K562 (cell line): ENCODE data around the gene TRPM4. TPM values are rescaled to one million over a fixed set of nuclear protein-coding genes. Genes with fewer than 3 reads are reported as not detected.
A peak's percentile ranks its signal among the peaks of the same experiment; 100 is the strongest.

Source experiments
- ATF7 ChIP-seq: fragments of 450-650 bp; IDR thresholded peaks from 2 replicates; pipeline ENCODE4 v1.7.1; 2014; ENCODE audit warnings: mild to moderate bottlenecking, moderate library complexity
- EP300 ChIP-seq: IDR thresholded peaks from 2 replicates; pipeline ENCODE4 v1.6.1; 2012; ENCODE audit warnings: low read length, improper control_type of control experiment
- GTF2F1 ChIP-seq: IDR thresholded peaks from 2 replicates; pipeline ENCODE4 v1.6.1; 2011; ENCODE audit warnings: low read depth, low read length, improper control_type of control experiment
- HDAC2 ChIP-seq: fragments of 450-650 bp; IDR thresholded peaks from 2 replicates; pipeline ENCODE4 v1.6.1; 2016; ENCODE audit warnings: mild to moderate bottlenecking
- HNRNPH1 ChIP-seq: fragments of 200-400 bp; formaldehyde crosslinking; optimal IDR thresholded peaks from 2 replicates; pipeline ENCODE3; 2017; ENCODE audit warnings: low read depth, mild to moderate bottlenecking, low read length, moderate library complexity
- HNRNPL ChIP-seq: fragments of 200-400 bp; formaldehyde crosslinking; IDR thresholded peaks from 2 replicates; pipeline ENCODE4 v1.6.1; 2017; ENCODE audit warnings: low read depth, mild to moderate bottlenecking, low read length
- KLF13 ChIP-seq: fragments of 450-650 bp; IDR thresholded peaks from 2 replicates; pipeline ENCODE4 v1.6.1; 2016; ENCODE audit warnings: missing genetic modification characterization, low read depth, mild to moderate bottlenecking, missing compliant biosample characterization, moderate library complexity, borderline replicate concordance
- MAFK ChIP-seq: IDR thresholded peaks from 2 replicates; pipeline ENCODE4 v1.6.1; 2011; ENCODE audit warnings: low read length, improper control_type of control experiment
- MTA2 ChIP-seq: fragments of 450-650 bp; IDR thresholded peaks from 2 replicates; pipeline ENCODE4 v1.6.1; 2016; ENCODE audit warnings: low read depth
- PHB2 ChIP-seq: fragments of 450-650 bp; IDR thresholded peaks from 2 replicates; pipeline ENCODE4 v1.6.1; 2017; ENCODE audit warnings: low read depth
- RBM25 ChIP-seq: fragments of 200-400 bp; formaldehyde crosslinking; IDR thresholded peaks from 2 replicates; pipeline ENCODE4 v1.6.1; 2018; ENCODE audit warnings: low read length, low read depth, moderate library complexity; ENCODE audit not compliant: severe bottlenecking
- RUNX1 ChIP-seq: sonication (generic); IDR thresholded peaks from 2 replicates; pipeline ENCODE4 v1.6.1; 2016; ENCODE audit warnings: antibody characterized with exemption, low read depth
- TEAD1 ChIP-seq, 2 experiments: fragments of 450-650 bp in 1 of 2; sonication (generic) in 1 of 2; formaldehyde crosslinking; IDR thresholded peaks; 2 replicates each; pipeline versions ENCODE4 v1.4.0 to v1.8.0; 2020 to 2022; ENCODE audit warnings: mild to moderate bottlenecking in 2 of 2, missing genetic modification reagents in 1 of 2
- ZEB2 ChIP-seq: fragments of 450-650 bp; IDR thresholded peaks from 2 replicates; pipeline ENCODE4 v1.6.1; 2016
- ZNF707 ChIP-seq: fragments of 250-450 bp; sonication (Bioruptor Pico); conservative IDR thresholded peaks from 2 replicates; pipeline ENCODE4 v1.8.0; 2022; ENCODE audit warnings: inconsistent platforms, mild to moderate bottlenecking, moderate library complexity
- polyA plus RNA-seq, 8 experiments: library from polyadenylated mRNA; depleted of rRNA in 4 of 8; stranded (reverse) in 5 of 8; unstranded in 3 of 8; fragments of >200 nt; fragmentation: Nextera tagmentation in 2 of 8; fragmentation: Illumina TruSeq in 1 of 8; extraction: Ambion mirVana in 2 of 8; extraction: Trizol in 1 of 8; gene quantifications; 2 replicates each; pipeline versions ENCODE4 v1.2.1 to v1.2.3, GENCODE V29; 2011 to 2014; ENCODE audit warnings: inconsistent platforms in 1 of 8, missing spikeins in 1 of 8
- total RNA-seq, 7 experiments: library from RNA; depleted of rRNA in 6 of 7; stranded (reverse); fragments of >200 nt in 6 of 7; fragmentation: Illumina TruSeq in 2 of 7; extraction: Trizol in 2 of 7; gene quantifications; 2 replicates each; pipeline versions ENCODE4 v1.2.1 to v1.2.3, GENCODE V29; 2011 to 2021; ENCODE audit warnings: low replicate concordance in 1 of 7
- TF ChIP-seq, protein P1 (sequence below), 2 experiments: fragments of 250-450 bp in 1 of 2; fragments of 450-650 bp in 1 of 2; sonication (Bioruptor Pico) in 1 of 2; IDR thresholded peaks; 2 replicates each; pipeline versions ENCODE4 v1.6.1 to v1.8.0; 2016 to 2021; ENCODE audit warnings: mild to moderate bottlenecking in 2 of 2, moderate library complexity in 2 of 2, missing compliant biosample characterization in 1 of 2, missing genetic modification characterization in 1 of 2
- TF ChIP-seq, protein P2 (sequence below): sonication (generic); formaldehyde crosslinking; IDR thresholded peaks from 2 replicates; pipeline ENCODE4 v1.8.1; 2023; ENCODE audit warnings: mild to moderate bottlenecking, missing genetic modification reagents
- TF ChIP-seq, protein P3 (sequence below): IDR thresholded peaks from 2 replicates; pipeline ENCODE4 v1.6.1; 2016; ENCODE audit warnings: missing genetic modification characterization, missing compliant biosample characterization
- TF ChIP-seq, protein P4 (sequence below): fragments of 450-650 bp; IDR thresholded peaks from 2 replicates; pipeline ENCODE4 v1.6.1; 2016; ENCODE audit warnings: borderline replicate concordance
- TF ChIP-seq, protein P5 (sequence below): fragments of 250-450 bp; sonication (Bioruptor Pico); IDR thresholded peaks from 2 replicates; pipeline ENCODE4 v1.4.0; 2020; ENCODE audit warnings: mild to moderate bottlenecking

TRPM4 gene
- total and polyA plus RNA-seq, 9 of the 15 experiments (the other 6 are each of a cell fraction or from before 2014, with no cell fraction given) = 6.5 to 45.4 (median 15.2) TPM

DNA sequence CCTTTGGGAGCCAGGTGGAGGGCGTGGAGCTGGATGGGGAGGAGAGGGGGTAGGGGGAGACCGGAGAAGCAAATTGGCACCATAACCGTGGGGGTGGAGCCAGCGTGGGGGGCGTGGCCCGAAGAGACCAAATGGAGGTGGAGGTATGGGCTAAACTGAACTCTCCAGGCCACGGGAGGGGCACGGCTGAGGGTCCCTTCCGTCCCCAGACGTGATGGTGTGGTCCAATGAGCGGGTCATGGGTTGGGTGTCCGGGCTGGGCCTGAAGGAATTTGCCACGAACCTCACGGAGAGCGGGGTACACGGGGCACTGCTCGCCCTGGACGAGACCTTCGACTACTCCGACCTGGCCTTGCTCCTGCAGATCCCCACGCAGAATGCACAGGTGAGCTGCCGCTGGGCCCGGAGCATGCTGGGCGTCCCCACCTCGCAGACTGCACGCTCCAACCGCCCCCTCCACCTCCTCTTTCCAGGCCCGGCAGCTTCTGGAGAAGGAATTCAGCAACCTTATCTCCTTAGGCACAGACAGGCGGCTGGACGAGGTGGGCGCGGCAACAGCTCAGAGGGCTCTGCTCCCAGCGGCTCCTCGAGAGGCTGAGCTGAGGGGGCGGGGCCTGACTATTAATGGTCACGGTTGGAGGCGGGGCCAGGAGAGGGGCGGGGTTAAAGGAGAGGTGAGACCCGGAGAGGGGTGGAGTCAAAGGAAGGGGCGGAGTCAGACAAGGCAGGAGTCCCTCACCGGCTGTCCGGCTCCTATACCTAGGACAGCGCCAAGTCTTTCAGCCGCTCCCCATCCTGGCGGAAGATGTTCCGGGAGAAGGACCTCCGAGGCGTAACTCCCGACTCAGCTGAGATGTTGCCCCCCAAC, 8.6 kb upstream of the TRPM4 start (continued):
- TF ChIP-seq, protein P1, sequence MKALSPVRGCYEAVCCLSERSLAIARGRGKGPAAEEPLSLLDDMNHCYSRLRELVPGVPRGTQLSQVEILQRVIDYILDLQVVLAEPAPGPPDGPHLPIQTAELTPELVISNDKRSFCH (CRISPR knock-in tag; IDR thresholded peaks at IDR 0.05) = no peak
- TF ChIP-seq, protein P1 (tag; IDR thresholded peaks at IDR 0.05) = no peak
- TF ChIP-seq ATF7 = peak; percentile 80
- peak; percentile 20; the same call in 1 of the 2 replicates for TF ChIP-seq MTA2
- TF ChIP-seq, protein P2, sequence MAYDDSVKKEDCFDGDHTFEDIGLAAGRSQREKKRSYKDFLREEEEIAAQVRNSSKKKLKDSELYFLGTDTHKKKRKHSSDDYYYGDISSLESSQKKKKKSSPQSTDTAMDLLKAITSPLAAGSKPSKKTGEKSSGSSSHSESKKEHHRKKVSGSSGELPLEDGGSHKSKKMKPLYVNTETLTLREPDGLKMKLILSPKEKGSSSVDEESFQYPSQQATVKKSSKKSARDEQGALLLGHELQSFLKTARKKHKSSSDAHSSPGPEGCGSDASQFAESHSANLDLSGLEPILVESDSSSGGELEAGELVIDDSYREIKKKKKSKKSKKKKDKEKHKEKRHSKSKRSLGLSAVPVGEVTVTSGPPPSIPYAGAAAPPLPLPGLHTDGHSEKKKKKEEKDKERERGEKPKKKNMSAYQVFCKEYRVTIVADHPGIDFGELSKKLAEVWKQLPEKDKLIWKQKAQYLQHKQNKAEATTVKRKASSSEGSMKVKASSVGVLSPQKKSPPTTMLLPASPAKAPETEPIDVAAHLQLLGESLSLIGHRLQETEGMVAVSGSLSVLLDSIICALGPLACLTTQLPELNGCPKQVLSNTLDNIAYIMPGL (CRISPR knock-in tag) = no peak
- TF ChIP-seq GTF2F1 = no peak
- TF ChIP-seq ZNF707 (CRISPR knock-in tag) = no peak
- TF ChIP-seq, protein P3, sequence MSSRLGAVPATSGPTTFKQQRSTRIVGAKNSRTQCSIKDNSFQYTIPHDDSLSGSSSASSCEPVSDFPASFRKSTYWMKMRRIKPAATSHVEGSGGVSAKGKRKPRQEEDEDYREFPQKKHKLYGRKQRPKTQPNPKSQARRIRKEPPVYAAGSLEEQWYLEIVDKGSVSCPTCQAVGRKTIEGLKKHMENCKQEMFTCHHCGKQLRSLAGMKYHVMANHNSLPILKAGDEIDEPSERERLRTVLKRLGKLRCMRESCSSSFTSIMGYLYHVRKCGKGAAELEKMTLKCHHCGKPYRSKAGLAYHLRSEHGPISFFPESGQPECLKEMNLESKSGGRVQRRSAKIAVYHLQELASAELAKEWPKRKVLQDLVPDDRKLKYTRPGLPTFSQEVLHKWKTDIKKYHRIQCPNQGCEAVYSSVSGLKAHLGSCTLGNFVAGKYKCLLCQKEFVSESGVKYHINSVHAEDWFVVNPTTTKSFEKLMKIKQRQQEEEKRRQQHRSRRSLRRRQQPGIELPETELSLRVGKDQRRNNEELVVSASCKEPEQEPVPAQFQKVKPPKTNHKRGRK (tag) = no peak
- peak; percentile 81; the same call in 1 of the 2 replicates for TF ChIP-seq ZEB2
- TF ChIP-seq HNRNPH1 = no peak
- no peak for TF ChIP-seq HNRNPL
- peak; percentile 52 for TF ChIP-seq EP300
- TF ChIP-seq, protein P4, sequence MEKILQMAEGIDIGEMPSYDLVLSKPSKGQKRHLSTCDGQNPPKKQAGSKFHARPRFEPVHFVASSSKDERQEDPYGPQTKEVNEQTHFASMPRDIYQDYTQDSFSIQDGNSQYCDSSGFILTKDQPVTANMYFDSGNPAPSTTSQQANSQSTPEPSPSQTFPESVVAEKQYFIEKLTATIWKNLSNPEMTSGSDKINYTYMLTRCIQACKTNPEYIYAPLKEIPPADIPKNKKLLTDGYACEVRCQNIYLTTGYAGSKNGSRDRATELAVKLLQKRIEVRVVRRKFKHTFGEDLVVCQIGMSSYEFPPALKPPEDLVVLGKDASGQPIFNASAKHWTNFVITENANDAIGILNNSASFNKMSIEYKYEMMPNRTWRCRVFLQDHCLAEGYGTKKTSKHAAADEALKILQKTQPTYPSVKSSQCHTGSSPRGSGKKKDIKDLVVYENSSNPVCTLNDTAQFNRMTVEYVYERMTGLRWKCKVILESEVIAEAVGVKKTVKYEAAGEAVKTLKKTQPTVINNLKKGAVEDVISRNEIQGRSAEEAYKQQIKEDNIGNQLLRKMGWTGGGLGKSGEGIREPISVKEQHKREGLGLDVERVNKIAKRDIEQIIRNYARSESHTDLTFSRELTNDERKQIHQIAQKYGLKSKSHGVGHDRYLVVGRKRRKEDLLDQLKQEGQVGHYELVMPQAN = 0 out of 2 replicates have a peak, but pooled peaks have one; percentile 47
- TF ChIP-seq, protein P5, sequence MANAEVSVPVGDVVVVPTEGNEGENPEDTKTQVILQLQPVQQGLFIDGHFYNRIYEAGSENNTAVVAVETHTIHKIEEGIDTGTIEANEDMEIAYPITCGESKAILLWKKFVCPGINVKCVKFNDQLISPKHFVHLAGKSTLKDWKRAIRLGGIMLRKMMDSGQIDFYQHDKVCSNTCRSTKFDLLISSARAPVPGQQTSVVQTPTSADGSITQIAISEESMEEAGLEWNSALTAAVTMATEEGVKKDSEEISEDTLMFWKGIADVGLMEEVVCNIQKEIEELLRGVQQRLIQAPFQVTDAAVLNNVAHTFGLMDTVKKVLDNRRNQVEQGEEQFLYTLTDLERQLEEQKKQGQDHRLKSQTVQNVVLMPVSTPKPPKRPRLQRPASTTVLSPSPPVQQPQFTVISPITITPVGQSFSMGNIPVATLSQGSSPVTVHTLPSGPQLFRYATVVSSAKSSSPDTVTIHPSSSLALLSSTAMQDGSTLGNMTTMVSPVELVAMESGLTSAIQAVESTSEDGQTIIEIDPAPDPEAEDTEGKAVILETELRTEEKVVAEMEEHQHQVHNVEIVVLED = no peak; the same call in 1 of the 2 replicates
- TF ChIP-seq TEAD1 (CRISPR knock-in tag; IDR thresholded peaks at IDR 0.05) = peak; percentile 4 to 71; a peak in 2 of 4 replicates
- 0 out of 2 replicates have a peak, but pooled peaks have one; percentile 2 for TF ChIP-seq MAFK
- TF ChIP-seq RBM25 = no peak
- no peak for TF ChIP-seq RUNX1
- 0 out of 2 replicates have a peak, but pooled peaks have one; percentile 40 for TF ChIP-seq KLF13 (tag)
- peak; percentile 59 for TF ChIP-seq HDAC2
- no peak for TF ChIP-seq PHB2
